Heart right ventricle (tissue), 16 donors: ENCODE data around the gene NPAS3. TPM values are rescaled to one million over a fixed set of nuclear protein-coding genes. Genes with fewer than 3 reads are reported as not detected.
A peak's percentile ranks its signal among the peaks of the same experiment; 100 is the strongest.

Source experiments
- ATAC-seq, 8 donors: fragments of 200-7000 bp; cut with Tn5 transposase; one replicate each; pipeline ENCODE4 v1.9.1; 2020; ENCODE audit warnings: mild to moderate bottlenecking in 8 of 8, moderate library complexity in 8 of 8, moderate number of reproducible peaks in 1 of 8
- DNase-seq, 2 donors: peaks; one replicate each; pipeline ENCODE4 v3.0.0-alpha.2; 2020
- H3K27ac ChIP-seq, 10 donors: fragments of 200-600 bp; sonication (generic) in 2 of 10; one replicate each; pipeline versions ENCODE4 v1.5.0 to v1.8.0; 2020 to 2022; ENCODE audit warnings: mild to moderate bottlenecking in 3 of 10
- H3K27me3 ChIP-seq, 7 donors: fragments of 200-600 bp; one replicate each; pipeline ENCODE4 v1.8.0; 2021 to 2022; ENCODE audit warnings: mild to moderate bottlenecking in 2 of 7
- H3K36me3 ChIP-seq, 9 donors: fragments of 200-600 bp; sonication (generic) in 1 of 9; one replicate each; pipeline versions ENCODE4 v1.5.0 to v1.8.0; 2020 to 2022; ENCODE audit warnings: mild to moderate bottlenecking in 2 of 9
- H3K4me1 ChIP-seq, 9 donors: fragments of 200-600 bp; sonication (generic) in 1 of 9; one replicate each; pipeline versions ENCODE4 v1.5.0 to v1.8.0; 2020 to 2022; ENCODE audit warnings: mild to moderate bottlenecking in 4 of 9
- H3K4me3 ChIP-seq, 10 donors: fragments of 200-600 bp; sonication (generic) in 2 of 10; one replicate each; pipeline versions ENCODE4 v1.5.0 to v1.8.0; 2020 to 2022; ENCODE audit warnings: mild to moderate bottlenecking in 7 of 10, moderate library complexity in 2 of 10
- H3K9me3 ChIP-seq, 11 donors: fragments of 200-600 bp in 10 of 11; sonication (generic) in 2 of 11; one replicate each; pipeline versions ENCODE4 v1.5.0 to v1.8.0; 2013 to 2022; ENCODE audit warnings: mild to moderate bottlenecking in 2 of 11, control low read depth in 1 of 11, moderate library complexity in 1 of 11
- WGBS, 2 donors: extraction: QIAGEN DNeasy Blood & Tissue Kit; methylation state at CpG; one replicate each; pipeline ENCODE4 v1.1.7; 2013; ENCODE audit warnings: inconsistent platforms in 1 of 2; 5-methylcytosine and 5-hydroxymethylcytosine counted together
- intact Hi-C, 10 donors: fragments of 100-400 bp; cut with DNase I; formaldehyde crosslinking; loops; one replicate each; pipeline versions ENCODE4 v1.11.1 to v1.14.2; 2022
- polyA plus RNA-seq, 2 donors: library from polyadenylated mRNA; stranded (reverse); fragments of 200-250 nt; gene quantifications; one replicate each; pipeline ENCODE4 v1.2.3, GENCODE V29; 2013
- total RNA-seq, 10 donors: library from RNA; stranded (reverse); fragmentation: NEBNext Ultra II Directional in 3 of 10; extraction: Animal tissue kit (Norgen Biotek cat#: 25700) in 3 of 10; gene quantifications; one replicate each; pipeline versions ENCODE4 v1.2.1 to v1.2.4, GENCODE V29; 2021 to 2023
- TF ChIP-seq, protein P1 (sequence below), 9 donors: fragments of 200-600 bp; sonication (generic) in 2 of 9; IDR thresholded peaks; one replicate each; pipeline versions ENCODE4 v1.5.0 to v1.8.0; 2021 to 2022; ENCODE audit warnings: antibody characterized with exemption in 9 of 9, mild to moderate bottlenecking in 5 of 9, moderate library complexity in 1 of 9
- donor health status: Arrhythmogenic right ventricular cardiomyopathy.
- donor health status: ischemic (EF 13 %, LVEDD 7.1; RV severe dilation, severe dysfunction).
- donor health status: healthy with polysubstance abuse.
- donor health status: DM: no; HTN: yes; CAD: no.
- donor health status: DM: no; HTN: no; CAD: no.
- donor health status: ischemic (EF 25% LVEDD 6.9; RV normal size, moderate dysfunction).
- donor health status: ischemic (EF 25% LVEDD 5.7; RV mildly dilated, moderate dysfunction).
- donor health status: healthy.
- donor health status: DM: yes; HTN: yes; CAD: no.
- donor health status: Ischemic cardiomyopathy.
- donor health status: ischemic (EF 35%, LVEDD 5.7; RV mildly dilated, moderate dysfunction).
- donor health status: nonischemic (EF 11% LVEDD 7.7; RV severe dilation, severe dysfunction).
- donor health status: DM: yes; HTN: yes; CAD: no.
- donor health status: PGD.
- donor health status: ischemic (EF 29% LVEDD 5.4; RV normal size, mild dysfunction).
- donor health status: nonischemic (EF 23%, LVEDD 6.1; RV moderate dilation, normal function).

Gene NPAS3
- total and polyA plus RNA-seq, 12 donors, result 0.12 to 2.8 (median 0.99) TPM

DNA sequence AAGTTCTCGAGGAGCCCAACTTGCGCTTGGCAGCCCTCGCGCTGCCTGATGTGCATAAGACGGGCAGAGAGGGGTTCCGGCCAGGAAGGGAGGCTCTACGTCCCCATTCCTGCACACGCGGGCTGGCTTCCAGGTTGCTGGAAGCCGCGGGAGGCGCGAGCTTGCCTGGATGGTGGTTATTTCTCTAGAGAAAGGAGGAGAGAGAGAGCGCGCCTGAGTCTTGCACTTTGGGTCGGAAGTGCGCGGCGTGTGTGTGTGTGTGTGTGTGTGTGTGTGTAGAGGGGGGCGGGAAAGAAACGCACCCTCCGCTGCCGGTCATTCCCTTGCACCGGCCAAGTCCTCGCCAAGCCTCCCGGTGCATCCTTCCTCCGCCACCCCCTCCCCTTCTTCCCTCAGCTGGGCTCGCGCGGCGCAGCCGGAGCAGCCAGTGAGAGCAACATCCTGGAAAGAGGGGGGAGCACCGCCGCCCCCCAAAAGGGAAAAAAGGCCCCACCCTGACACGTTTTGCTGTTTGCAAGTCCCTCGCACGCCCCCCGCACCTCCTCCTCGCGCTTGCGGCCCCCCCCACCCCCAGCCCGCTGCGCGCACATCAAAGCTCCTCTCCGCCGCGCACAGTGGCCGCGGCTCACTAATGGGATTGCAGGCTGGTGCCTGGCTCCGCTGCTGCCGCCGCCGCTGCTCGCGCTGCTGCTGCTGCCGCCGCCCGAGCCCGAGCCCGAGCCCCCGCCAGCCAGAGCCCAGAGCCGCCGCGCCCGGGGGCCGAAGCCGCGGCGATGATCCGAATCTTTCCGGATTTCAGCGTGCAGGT, 4.4 kb upstream of the NPAS3 start:
- DNase-seq, result peak in 1 of 2 donors; percentile 25
- intact Hi-C loops, result loop anchor here in 4 of 10 donors (10.0 kb wide), 5 partner anchors 109 to 491 kb away; no protein-coding TSS in a partner anchor
- 0 to 1% methylated on average over 60 to 71 of the region's 72 CpGs for WGBS, 2 donors
- H3K36me3 ChIP-seq, result no peaks in the 10 kb centered on the region
- H3K27ac ChIP-seq, result no peak overlapping the region
- TF ChIP-seq, protein P1, sequence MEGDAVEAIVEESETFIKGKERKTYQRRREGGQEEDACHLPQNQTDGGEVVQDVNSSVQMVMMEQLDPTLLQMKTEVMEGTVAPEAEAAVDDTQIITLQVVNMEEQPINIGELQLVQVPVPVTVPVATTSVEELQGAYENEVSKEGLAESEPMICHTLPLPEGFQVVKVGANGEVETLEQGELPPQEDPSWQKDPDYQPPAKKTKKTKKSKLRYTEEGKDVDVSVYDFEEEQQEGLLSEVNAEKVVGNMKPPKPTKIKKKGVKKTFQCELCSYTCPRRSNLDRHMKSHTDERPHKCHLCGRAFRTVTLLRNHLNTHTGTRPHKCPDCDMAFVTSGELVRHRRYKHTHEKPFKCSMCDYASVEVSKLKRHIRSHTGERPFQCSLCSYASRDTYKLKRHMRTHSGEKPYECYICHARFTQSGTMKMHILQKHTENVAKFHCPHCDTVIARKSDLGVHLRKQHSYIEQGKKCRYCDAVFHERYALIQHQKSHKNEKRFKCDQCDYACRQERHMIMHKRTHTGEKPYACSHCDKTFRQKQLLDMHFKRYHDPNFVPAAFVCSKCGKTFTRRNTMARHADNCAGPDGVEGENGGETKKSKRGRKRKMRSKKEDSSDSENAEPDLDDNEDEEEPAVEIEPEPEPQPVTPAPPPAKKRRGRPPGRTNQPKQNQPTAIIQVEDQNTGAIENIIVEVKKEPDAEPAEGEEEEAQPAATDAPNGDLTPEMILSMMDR (IDR thresholded peaks at IDR 0.05), result no peak
- peak overlapping the region in 9 of 10 donors; percentile 39 to 61 (median 53) for H3K4me3 ChIP-seq
- H3K9me3 ChIP-seq, result no peaks in the 10 kb centered on the region
- peaks cover 0 to 37% (median 28%) of the 10 kb centered on the region in 9 donors for H3K4me1 ChIP-seq
- H3K27me3 ChIP-seq, result peaks cover 0 to 78% (median 68%) of the 10 kb centered on the region in 7 donors
- ATAC-seq, result peak in 5 of 8 donors; percentile 7 to 33 (median 28)

DNA sequence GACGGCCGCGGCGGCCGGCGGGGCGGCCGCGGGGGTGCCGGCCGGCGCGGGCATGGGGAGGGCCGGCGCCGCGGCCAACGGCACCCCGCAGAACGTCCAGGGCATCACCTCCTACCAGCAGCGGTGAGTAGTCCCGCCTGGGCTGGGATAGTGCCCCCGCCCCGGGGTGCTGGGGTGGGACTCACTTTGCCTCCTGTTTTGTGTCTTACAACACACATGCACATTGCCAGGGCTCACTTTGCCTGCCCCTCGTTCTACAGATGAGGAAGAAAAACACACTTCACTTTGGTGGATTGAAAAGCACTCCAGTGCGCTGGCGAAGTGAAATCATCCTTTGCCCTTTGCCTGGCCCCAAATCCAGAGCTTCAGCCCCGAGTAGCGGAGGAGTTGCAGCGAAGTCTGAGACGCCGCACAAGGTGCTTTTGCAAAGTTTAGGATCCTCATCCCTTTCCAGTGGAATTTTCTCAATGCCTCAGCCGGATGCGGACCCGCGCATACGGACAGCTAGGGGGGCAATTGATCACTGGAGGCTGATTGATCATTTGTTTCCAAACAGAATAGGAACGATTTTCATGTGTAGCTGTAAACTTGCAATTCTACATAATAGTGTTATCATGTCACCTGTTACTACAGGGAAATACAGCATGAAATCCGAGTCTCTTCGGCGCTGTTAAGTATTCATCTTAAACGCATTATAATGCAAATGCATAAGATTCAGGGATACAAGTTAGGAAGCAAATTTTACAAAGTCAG, 3.6 kb upstream of the NPAS3 start:
- WGBS, 2 donors, result 4 to 6% methylated on average over 42 of the region's 42 CpGs
- DNase-seq (no peak), ATAC-seq (no peak)
- intact Hi-C loops, result loop anchor here in 4 of 10 donors (5.0 to 10.0 kb wide), 7 partner anchors 52 to 490 kb away; no protein-coding TSS in a partner anchor
- Histone ChIP-seq H3K27me3 (peaks cover 0 to 81% (median 63%) of the 10 kb centered on the region in 7 donors), H3K9me3 (no peaks in the 10 kb centered on the region), H3K4me1 (peaks cover 0 to 40% (median 31%) of the 10 kb centered on the region in 9 donors), H3K27ac (no peak overlapping the region), H3K4me3 (peak overlapping the region in 9 of 10 donors; percentile 39 to 61 (median 53)), H3K36me3 (no peaks in the 10 kb centered on the region)
- TF ChIP-seq, protein P1 (IDR thresholded peaks at IDR 0.05), result no peak

DNA sequence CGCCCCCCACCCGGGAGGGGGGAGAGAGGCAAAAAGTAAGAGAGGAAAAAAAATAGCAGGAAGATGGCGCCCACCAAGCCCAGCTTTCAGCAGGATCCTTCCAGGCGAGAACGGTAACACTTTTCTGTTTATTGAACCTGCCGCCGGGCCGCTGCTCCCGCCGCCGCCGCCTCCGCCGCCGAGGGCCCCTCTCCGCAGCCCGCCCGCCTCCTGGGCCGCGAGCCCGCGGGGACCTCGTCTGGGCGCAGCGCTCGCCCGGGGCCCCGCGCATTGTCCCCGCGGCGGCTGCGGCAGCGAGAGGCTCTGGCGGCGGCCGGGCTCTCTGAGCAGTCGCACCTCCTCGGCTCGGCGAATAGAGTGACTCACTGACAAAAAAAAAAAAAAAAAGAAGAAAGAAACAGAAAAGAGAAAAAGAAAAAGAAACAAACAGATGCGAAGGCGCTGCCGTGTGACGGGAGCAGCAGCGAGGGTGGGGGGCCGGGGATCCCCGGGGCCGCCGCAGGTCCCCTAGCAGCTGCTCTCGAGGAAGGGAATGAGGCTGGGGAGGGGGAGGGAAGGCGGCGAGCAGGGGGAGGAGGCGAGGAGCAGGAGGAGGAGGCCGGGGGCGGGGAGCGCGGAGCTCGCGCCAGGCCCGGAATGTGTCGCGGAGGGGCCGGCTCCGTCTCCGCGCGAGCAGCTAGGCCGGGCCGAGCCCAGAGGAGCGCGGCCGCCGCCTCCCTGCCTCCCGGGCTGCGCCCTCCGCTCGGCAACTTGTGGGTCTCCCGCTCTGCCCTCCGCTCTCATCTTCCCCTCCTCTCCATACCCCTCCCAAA, 781 bp downstream of the NPAS3 start:
- Histone ChIP-seq H3K36me3 (no peaks in the 10 kb centered on the region), H3K4me1 (peaks cover 0 to 28% (median 12%) of the 10 kb centered on the region in 9 donors), H3K27ac (peak overlapping the region; percentile 50 to 86 (median 80)), H3K4me3 (peak overlapping the region; percentile 18 to 72 (median 58)), H3K9me3 (no peaks in the 10 kb centered on the region), H3K27me3 (peaks cover 0 to 66% (median 33%) of the 10 kb centered on the region in 7 donors)
- intact Hi-C loops, result loop anchor here in 4 of 10 donors (5.0 to 10.0 kb wide), 7 partner anchors 48 to 485 kb away; no protein-coding TSS in a partner anchor
- DNase-seq, result peak; percentile 82
- ATAC-seq, result peak; percentile 92 to 95 (median 94)
- TF ChIP-seq, protein P1 (IDR thresholded peaks at IDR 0.05), result no peak
- 0 to 1% methylated on average over 62 to 78 of the region's 80 CpGs for WGBS, 2 donors
